NCI-H748 (cell line): ENCODE measurements around the gene FAAP20.
"Not testable (repeated sequence)": the region's sequence is repeated elsewhere in the genome, so short reads cannot be mapped to it uniquely, and the experiment has no call there.

Source experiments
- DNase-seq: peaks from one replicate; lab custom pipeline; 2025; ENCODE audit not compliant: unreplicated experiment; lab: John Stamatoyannopoulos, UW

The FAAP20 gene

GRCh38 chr1:2163205-2163604 lies 31.4 kb downstream of the FAAP20 start:
- DNase-seq: no peak

GRCh38 chr1:2160451-2161300 lies 33.9 kb downstream of the FAAP20 start:
- DNase-seq: no peak

- DNase-seq: no peak
These were observed 35.4 kb downstream of the FAAP20 start for GRCh38 chr1:2159124-2159523.

GRCh38 chr1:2158272-2158671 lies 36.3 kb downstream of the FAAP20 start:
- DNase-seq: no peak

- DNase-seq: no peak
These were observed 36.7 kb downstream of the FAAP20 start for GRCh38 chr1:2157856-2158255.

GRCh38 chr1:2156866-2157265 lies 37.7 kb downstream of the FAAP20 start:
- DNase-seq: no peak

- no peak for DNase-seq
These were observed 38.8 kb downstream of the FAAP20 start for GRCh38 chr1:2155788-2156187.

GRCh38 chr1:2155147-2155598 lies 39.4 kb downstream of the FAAP20 start:
- no peak for DNase-seq

- no peak for DNase-seq
These were observed 40.5 kb downstream of the FAAP20 start for GRCh38 chr1:2154022-2154421.

- DNase-seq: no peak
These were observed 41.6 kb downstream of the FAAP20 start for GRCh38 chr1:2152954-2153353.

- DNase-seq: no peak
These were observed 42.7 kb downstream of the FAAP20 start for GRCh38 chr1:2151911-2152310.

GRCh38 chr1:2151252-2151651 lies 43.3 kb downstream of the FAAP20 start:
- DNase-seq: no peak

- no peak for DNase-seq
These were observed 43.8 kb downstream of the FAAP20 start for GRCh38 chr1:2150801-2151200.

GRCh38 chr1:2148691-2149090 lies 45.9 kb downstream of the FAAP20 start:
- no peak for DNase-seq

GRCh38 chr1:2147869-2148268 lies 46.7 kb downstream of the FAAP20 start:
- DNase-seq: not testable (repeated sequence)

GRCh38 chr1:2146836-2147517 lies 47.6 kb downstream of the FAAP20 start:
- DNase-seq: no peak

- no peak for DNase-seq
These were observed 48.4 kb downstream of the FAAP20 start for GRCh38 chr1:2145946-2146835.

GRCh38 chr1:2144501-2145090 lies 50.0 kb downstream of the FAAP20 start:
- DNase-seq: no peak

GRCh38 chr1:2143814-2144500 lies 50.6 kb downstream of the FAAP20 start:
- DNase-seq: no peak

GRCh38 chr1:2141025-2141424 lies 53.5 kb downstream of the FAAP20 start:
- DNase-seq: no peak
